Left lung (tissue), 10 donors: ENCODE results near the gene ITGA1. TPM values are rescaled to one million over a fixed set of nuclear protein-coding genes. Genes with fewer than 3 reads are reported as not detected.
"Not testable (repeated sequence)": the region's sequence is repeated elsewhere in the genome, so short reads cannot be mapped to it uniquely, and the experiment has no call there.

Experiments used
- ATAC-seq: fragments of 200-7000 bp; cut with Tn5 transposase; one replicate; pipeline ENCODE4 v1.9.1; 2020; ENCODE audit warnings: moderate library complexity
- DNase-seq, 4 donors: peaks; one replicate each; pipeline ENCODE4 v3.0.0-alpha.2; 2013 to 2020
- H3K27ac ChIP-seq, 2 donors: fragments of 200-600 bp; sonication (generic) in 1 of 2; one replicate each; pipeline versions ENCODE4 v1.5.0 to v1.8.0; 2020 to 2021
- H3K27me3 ChIP-seq, 2 donors: fragments of 200-600 bp; sonication (generic) in 1 of 2; one replicate each; pipeline versions ENCODE4 v1.5.0 to v1.8.0; 2020 to 2021
- H3K36me3 ChIP-seq, 2 donors: fragments of 200-600 bp; sonication (generic) in 1 of 2; one replicate each; pipeline versions ENCODE4 v1.5.0 to v1.8.0; 2020 to 2021
- H3K4me1 ChIP-seq, 2 donors: fragments of 200-600 bp; one replicate each; pipeline ENCODE4 v1.8.0; 2021
- H3K4me3 ChIP-seq, 2 donors: fragments of 200-600 bp; sonication (generic) in 1 of 2; one replicate each; pipeline versions ENCODE4 v1.5.0 to v1.8.0; 2020 to 2021; ENCODE audit warnings: mild to moderate bottlenecking in 1 of 2
- H3K9me3 ChIP-seq, 2 donors: fragments of 200-600 bp; sonication (generic) in 1 of 2; one replicate each; pipeline versions ENCODE4 v1.5.0 to v1.8.0; 2020 to 2021
- intact Hi-C, 2 donors: fragments of 100-400 bp; cut with DNase I; formaldehyde crosslinking; loops; one replicate each; pipeline versions ENCODE4 v1.11.2 to v1.14.2; 2022
- polyA plus RNA-seq, 6 donors: library from polyadenylated mRNA; unstranded; fragments of 120-200 nt; gene quantifications; one replicate each; pipeline ENCODE4 v1.2.1, GENCODE V29; 2013; ENCODE audit not compliant: insufficient read length in 6 of 6
- total RNA-seq, 2 donors: library from RNA; stranded (reverse); fragmentation: NEBNext Ultra II Directional; extraction: Animal tissue kit (Norgen Biotek cat#: 25700); gene quantifications; one replicate each; pipeline ENCODE4 v1.2.1, GENCODE V29; 2021
- TF ChIP-seq, protein P1 (sequence below), 2 donors: fragments of 200-600 bp; sonication (generic) in 1 of 2; IDR thresholded peaks; one replicate each; pipeline versions ENCODE4 v1.5.0 to v1.8.0; 2021; ENCODE audit warnings: antibody characterized with exemption in 2 of 2
- donor health status: DM: no; HTN: yes; CAD: no.
- donor health status: DM: no; HTN: no; CAD: no.

The ITGA1 gene
- total and polyA plus RNA-seq, 8 donors = 67.8 to 127 (median 88.2) TPM

- Histone ChIP-seq H3K27ac (peak overlapping the region; percentile 17 to 35), H3K4me1 (peaks cover 9 to 25% of the 10 kb centered on the region in 2 donors), H3K9me3 (no peaks in the 10 kb centered on the region), H3K36me3 (no peaks in the 10 kb centered on the region), H3K27me3 (no peaks in the 10 kb centered on the region), H3K4me3 (no peak overlapping the region)
- intact Hi-C loops = no loop called here
- TF ChIP-seq, protein P1, sequence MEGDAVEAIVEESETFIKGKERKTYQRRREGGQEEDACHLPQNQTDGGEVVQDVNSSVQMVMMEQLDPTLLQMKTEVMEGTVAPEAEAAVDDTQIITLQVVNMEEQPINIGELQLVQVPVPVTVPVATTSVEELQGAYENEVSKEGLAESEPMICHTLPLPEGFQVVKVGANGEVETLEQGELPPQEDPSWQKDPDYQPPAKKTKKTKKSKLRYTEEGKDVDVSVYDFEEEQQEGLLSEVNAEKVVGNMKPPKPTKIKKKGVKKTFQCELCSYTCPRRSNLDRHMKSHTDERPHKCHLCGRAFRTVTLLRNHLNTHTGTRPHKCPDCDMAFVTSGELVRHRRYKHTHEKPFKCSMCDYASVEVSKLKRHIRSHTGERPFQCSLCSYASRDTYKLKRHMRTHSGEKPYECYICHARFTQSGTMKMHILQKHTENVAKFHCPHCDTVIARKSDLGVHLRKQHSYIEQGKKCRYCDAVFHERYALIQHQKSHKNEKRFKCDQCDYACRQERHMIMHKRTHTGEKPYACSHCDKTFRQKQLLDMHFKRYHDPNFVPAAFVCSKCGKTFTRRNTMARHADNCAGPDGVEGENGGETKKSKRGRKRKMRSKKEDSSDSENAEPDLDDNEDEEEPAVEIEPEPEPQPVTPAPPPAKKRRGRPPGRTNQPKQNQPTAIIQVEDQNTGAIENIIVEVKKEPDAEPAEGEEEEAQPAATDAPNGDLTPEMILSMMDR (IDR thresholded peaks at IDR 0.05) = no peak
- no peak for DNase-seq
- ATAC-seq = no peak
Observed at GRCh38 chr5:52743529-52743928, 44.2 kb upstream of the ITGA1 start.

DNA sequence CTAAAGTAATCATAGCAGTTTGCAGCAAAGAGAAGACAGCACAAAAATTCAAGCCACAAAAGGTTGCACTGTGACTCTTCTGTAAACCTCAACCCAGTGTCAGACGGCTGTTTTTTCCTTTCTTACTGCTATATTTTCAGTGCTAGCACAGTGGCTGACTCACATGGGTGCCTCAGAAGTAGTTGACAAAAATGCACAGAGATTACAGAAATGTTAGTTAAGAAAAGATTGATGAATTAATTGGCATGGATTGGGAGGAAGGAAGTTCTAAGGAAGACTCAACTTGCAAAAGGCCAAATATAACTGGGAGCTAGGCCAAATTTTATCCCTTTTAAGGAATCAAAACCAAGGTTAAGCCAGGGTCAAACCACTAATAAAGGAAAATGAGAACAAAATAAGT lies 43.7 kb upstream of the ITGA1 start:
- Histone ChIP-seq H3K36me3 (no peaks in the 10 kb centered on the region), H3K4me3 (no peak overlapping the region), H3K4me1 (peaks cover 9 to 25% of the 10 kb centered on the region in 2 donors), H3K9me3 (no peaks in the 10 kb centered on the region), H3K27ac (peak overlapping the region; percentile 17 to 35), H3K27me3 (no peaks in the 10 kb centered on the region)
- ATAC-seq = peak; percentile 69
- intact Hi-C loops = no loop called here
- TF ChIP-seq, protein P1 (IDR thresholded peaks at IDR 0.05) = no peak
- no peak for DNase-seq

GRCh38 chr5:52744867-52745458 lies 42.8 kb upstream of the ITGA1 start:
- ATAC-seq, DNase-seq, H3K36me3 ChIP-seq, intact Hi-C loops, H3K9me3 ChIP-seq, H3K4me3 ChIP-seq, H3K27me3 ChIP-seq: not testable (repeated sequence)
- peaks cover 9 to 25% of the 10 kb centered on the region in 2 donors for H3K4me1 ChIP-seq
- peak overlapping the region in 1 of 2 donors; percentile 2 for H3K27ac ChIP-seq

- peak; percentile 49 for ATAC-seq
- TF ChIP-seq, protein P1 (IDR thresholded peaks at IDR 0.05) = no peak
Observed at GRCh38 chr5:52746539-52746938, 41.2 kb upstream of the ITGA1 start.

GRCh38 chr5:52748590-52748989 lies 39.1 kb upstream of the ITGA1 start:
- no peaks in the 10 kb centered on the region for H3K36me3 ChIP-seq
- H3K4me3 ChIP-seq = no peak overlapping the region
- H3K4me1 ChIP-seq = peaks cover 9 to 17% of the 10 kb centered on the region in 2 donors
- intact Hi-C loops = no loop called here
- DNase-seq (no peak), ATAC-seq (no peak)
- no peak overlapping the region for H3K27ac ChIP-seq
- TF ChIP-seq, protein P1 (IDR thresholded peaks at IDR 0.05) = no peak
- H3K9me3 ChIP-seq = no peaks in the 10 kb centered on the region
- no peaks in the 10 kb centered on the region for H3K27me3 ChIP-seq

More at GRCh38 chr5:52746539-52746938, 41.2 kb upstream of the ITGA1 start:
- Histone ChIP-seq H3K27ac (no peak overlapping the region), H3K4me1 (peaks cover 9 to 25% of the 10 kb centered on the region in 2 donors), H3K36me3 (no peaks in the 10 kb centered on the region), H3K4me3 (no peak overlapping the region), H3K9me3 (no peaks in the 10 kb centered on the region), H3K27me3 (no peaks in the 10 kb centered on the region)
- DNase-seq = no peak
- intact Hi-C loops = no loop called here

- H3K4me3 ChIP-seq = no peak overlapping the region
- H3K36me3 ChIP-seq = no peaks in the 10 kb centered on the region
- ATAC-seq (no peak), DNase-seq (no peak)
- intact Hi-C loops = no loop called here
- no peak overlapping the region for H3K27ac ChIP-seq
- TF ChIP-seq, protein P1 (IDR thresholded peaks at IDR 0.05) = no peak
- H3K4me1 ChIP-seq = peaks cover 5 to 6% of the 10 kb centered on the region in 2 donors
- no peaks in the 10 kb centered on the region for H3K27me3 ChIP-seq
- H3K9me3 ChIP-seq = no peaks in the 10 kb centered on the region
Observed at GRCh38 chr5:52749666-52750065, 38.0 kb upstream of the ITGA1 start.
